ENCODE data around the gene CLASRP.
"Not testable (repeated sequence)": the region's sequence is repeated elsewhere in the genome, so short reads cannot be mapped to it uniquely, and the experiment has no call there.

DNA sequence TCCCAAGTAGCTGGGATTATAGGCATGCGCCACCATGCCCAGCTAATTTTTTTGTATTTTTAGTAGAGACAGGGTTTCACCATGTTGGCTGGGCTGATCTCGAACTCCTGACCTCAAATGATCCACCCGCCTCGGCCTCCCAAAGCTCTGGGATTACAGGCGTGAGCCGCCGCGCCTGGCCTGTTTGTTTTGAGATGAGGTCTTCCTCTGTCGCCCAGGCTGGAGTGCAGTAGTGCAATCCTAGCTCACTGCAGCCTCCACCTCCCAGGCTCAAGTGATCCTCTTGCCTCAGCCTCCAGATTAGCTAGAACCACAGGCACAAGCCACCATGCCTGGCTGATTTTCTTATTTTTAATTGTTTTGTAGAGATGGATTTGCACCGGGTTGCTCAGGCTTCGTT, 67.5 kb downstream of the CLASRP start:
- TF ChIP-seq, protein P1, sequence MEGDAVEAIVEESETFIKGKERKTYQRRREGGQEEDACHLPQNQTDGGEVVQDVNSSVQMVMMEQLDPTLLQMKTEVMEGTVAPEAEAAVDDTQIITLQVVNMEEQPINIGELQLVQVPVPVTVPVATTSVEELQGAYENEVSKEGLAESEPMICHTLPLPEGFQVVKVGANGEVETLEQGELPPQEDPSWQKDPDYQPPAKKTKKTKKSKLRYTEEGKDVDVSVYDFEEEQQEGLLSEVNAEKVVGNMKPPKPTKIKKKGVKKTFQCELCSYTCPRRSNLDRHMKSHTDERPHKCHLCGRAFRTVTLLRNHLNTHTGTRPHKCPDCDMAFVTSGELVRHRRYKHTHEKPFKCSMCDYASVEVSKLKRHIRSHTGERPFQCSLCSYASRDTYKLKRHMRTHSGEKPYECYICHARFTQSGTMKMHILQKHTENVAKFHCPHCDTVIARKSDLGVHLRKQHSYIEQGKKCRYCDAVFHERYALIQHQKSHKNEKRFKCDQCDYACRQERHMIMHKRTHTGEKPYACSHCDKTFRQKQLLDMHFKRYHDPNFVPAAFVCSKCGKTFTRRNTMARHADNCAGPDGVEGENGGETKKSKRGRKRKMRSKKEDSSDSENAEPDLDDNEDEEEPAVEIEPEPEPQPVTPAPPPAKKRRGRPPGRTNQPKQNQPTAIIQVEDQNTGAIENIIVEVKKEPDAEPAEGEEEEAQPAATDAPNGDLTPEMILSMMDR (IDR thresholded peaks at IDR 0.05) = not testable (repeated sequence)
- TF ChIP-seq POLR2A (IDR thresholded peaks at IDR 0.05) = not testable (repeated sequence)
